DMS153 (cell line): ENCODE results near the gene SUPT6H.

Experiments used
- DNase-seq: peaks from one replicate; lab custom pipeline; 2025; lab: John Stamatoyannopoulos, UW

Gene SUPT6H

GRCh38 chr17:28751600-28752366, 89.8 kb downstream of the SUPT6H start:
- no peak for DNase-seq
